ENCODE measurements around the gene CYP2F1.

The CYP2F1 gene, protein sequence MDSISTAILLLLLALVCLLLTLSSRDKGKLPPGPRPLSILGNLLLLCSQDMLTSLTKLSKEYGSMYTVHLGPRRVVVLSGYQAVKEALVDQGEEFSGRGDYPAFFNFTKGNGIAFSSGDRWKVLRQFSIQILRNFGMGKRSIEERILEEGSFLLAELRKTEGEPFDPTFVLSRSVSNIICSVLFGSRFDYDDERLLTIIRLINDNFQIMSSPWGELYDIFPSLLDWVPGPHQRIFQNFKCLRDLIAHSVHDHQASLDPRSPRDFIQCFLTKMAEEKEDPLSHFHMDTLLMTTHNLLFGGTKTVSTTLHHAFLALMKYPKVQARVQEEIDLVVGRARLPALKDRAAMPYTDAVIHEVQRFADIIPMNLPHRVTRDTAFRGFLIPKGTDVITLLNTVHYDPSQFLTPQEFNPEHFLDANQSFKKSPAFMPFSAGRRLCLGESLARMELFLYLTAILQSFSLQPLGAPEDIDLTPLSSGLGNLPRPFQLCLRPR

DNA sequence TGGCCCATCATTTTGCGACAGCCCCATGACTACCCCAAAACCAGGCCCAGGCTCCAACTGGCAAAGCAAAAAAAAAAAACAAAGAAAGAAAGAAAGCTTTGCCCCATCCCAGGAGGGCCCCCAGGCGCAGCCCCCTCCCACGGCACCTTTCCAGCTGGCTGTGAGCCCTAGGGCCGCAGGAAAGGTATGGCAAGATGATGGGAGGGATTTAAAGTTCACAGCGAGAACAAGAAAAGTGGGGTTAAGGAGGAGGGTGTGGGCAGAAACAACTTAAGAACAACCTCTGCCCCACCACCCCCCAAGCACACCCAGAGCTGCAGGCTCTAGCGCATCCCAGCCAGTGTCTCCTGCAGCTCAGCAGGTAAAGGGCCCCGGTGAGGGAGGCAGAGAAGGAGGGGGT is at the start of gene CYP2F1:
TSS of gene CYP2F1 (plus strand) at position 301 of the 400 bp plus-strand sequence. CDS start 1,757 bp downstream, outside the sequence.
- H3K9ac ChIP-seq (ENCODE audit: low read length): no peak within 1 kb of the TSS
- no peaks in the 10 kb centered on the region for H3K36me3 ChIP-seq (ENCODE audit: control insufficient read depth, low read depth, low read length)
- peaks cover 11% of the 10 kb centered on the region for H3K9me3 ChIP-seq (ENCODE audit: control insufficient read depth, low read depth, low read length)
- no peak within 1 kb of the TSS for H3K27ac ChIP-seq (ENCODE audit: low read length)
- no peaks in the 10 kb centered on the region for H3K4me1 ChIP-seq (ENCODE audit: control insufficient read depth, low read depth, low read length)
- no peaks in the 10 kb centered on the region for H3K27me3 ChIP-seq (ENCODE audit: control insufficient read depth, insufficient read depth, low read length)
- no peak within 1 kb of the TSS for H3K4me3 ChIP-seq (ENCODE audit: low read length)

DNA sequence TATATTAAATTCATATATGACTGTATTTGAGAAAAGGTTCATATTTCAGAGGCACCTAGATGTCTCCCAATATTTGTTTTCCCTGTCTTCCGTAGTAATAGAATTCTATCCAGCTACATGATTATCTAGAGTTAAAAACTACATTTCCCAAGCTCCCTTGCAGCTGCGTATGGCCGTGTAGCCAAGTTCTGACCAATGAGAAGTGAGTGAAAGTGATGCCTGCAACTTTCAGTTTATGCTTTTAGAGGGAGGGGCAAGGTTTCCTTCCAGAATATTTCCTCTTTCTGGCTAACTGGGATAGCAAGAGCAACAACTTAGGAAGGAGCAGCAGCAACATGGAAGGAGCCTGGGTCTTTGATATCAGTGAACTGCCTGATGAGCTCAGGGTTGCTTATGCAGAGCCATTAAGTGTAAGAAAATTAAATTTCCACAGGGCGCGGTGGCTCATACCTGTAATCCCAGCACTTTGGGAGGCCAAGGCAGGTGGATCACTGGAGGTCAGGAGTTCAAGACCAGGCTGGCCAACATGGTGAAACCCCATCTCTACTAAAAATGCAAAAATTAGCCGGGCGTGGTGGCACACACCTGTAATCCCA is 49.2 kb upstream of the CYP2F1 start:
- Histone ChIP-seq H3K27ac (ENCODE audit: low read length) (no peak overlapping the region), H3K4me3 (ENCODE audit: low read length) (no peak overlapping the region), H3K9me3 (ENCODE audit: control insufficient read depth, low read depth, low read length) (no peaks in the 10 kb centered on the region), H3K36me3 (ENCODE audit: control insufficient read depth, low read depth, low read length) (no peaks in the 10 kb centered on the region), H3K9ac (ENCODE audit: low read length) (no peak overlapping the region), H3K27me3 (ENCODE audit: control insufficient read depth, insufficient read depth, low read length) (no peaks in the 10 kb centered on the region), H3K4me1 (ENCODE audit: control insufficient read depth, low read depth, low read length) (no peaks in the 10 kb centered on the region)

DNA sequence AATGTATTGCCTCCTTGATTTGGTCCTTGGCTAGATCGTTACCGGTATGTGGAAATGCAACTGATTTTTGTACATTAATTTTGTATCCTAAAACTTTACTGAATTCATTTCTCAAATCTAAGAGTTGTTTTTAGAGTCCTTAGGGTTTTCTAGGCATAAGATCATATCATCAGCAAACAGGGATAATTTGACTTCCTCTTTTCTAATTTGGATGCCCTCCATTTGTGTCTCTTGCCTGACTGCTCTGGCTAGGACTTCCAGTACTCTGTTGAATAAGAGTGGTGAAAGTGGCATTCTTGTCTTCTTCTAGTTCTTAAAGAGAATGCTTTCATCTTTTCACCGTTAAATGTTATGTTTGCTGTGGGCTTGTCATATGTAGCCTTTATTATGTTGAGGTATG is 37.9 kb upstream of the CYP2F1 start:
- H3K4me1 ChIP-seq (ENCODE audit: control insufficient read depth, low read depth, low read length): no peaks in the 10 kb centered on the region

DNA sequence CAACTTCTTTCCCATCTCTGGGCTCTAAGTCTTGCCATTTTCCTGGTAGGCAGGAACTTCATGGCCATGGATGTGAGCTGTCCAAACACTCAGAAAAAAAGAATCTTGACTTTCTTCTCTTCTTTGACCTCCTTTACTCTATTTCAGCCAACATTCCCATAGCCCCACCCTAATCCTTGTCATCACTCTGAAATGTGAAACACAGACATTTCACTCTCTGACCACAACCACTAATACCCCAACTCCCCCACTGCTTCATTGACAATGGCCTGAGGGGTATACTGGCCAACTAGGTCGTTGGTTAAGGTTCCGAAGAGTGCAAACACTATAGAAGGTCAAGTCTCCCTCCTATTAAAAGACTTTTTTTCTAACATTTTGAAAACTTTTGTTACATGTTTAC is 30.7 kb upstream of the CYP2F1 start:
- Histone ChIP-seq H3K4me1 (ENCODE audit: control insufficient read depth, low read depth, low read length) (no peaks in the 10 kb centered on the region), H3K27me3 (ENCODE audit: control insufficient read depth, insufficient read depth, low read length) (peaks cover 5% of the 10 kb centered on the region), H3K9me3 (ENCODE audit: control insufficient read depth, low read depth, low read length) (no peaks in the 10 kb centered on the region), H3K36me3 (ENCODE audit: control insufficient read depth, low read depth, low read length) (no peaks in the 10 kb centered on the region), H3K9ac (ENCODE audit: low read length) (no peak overlapping the region), H3K4me3 (ENCODE audit: low read length) (no peak overlapping the region), H3K27ac (ENCODE audit: low read length) (no peak overlapping the region)

More for the DNA sequence above, 37.9 kb upstream of the CYP2F1 start:
- H3K4me3 ChIP-seq (ENCODE audit: low read length): no peak overlapping the region
- H3K9ac ChIP-seq (ENCODE audit: low read length): no peak overlapping the region
- H3K27ac ChIP-seq (ENCODE audit: low read length): no peak overlapping the region
- no peaks in the 10 kb centered on the region for H3K9me3 ChIP-seq (ENCODE audit: control insufficient read depth, low read depth, low read length)
- no peaks in the 10 kb centered on the region for H3K36me3 ChIP-seq (ENCODE audit: control insufficient read depth, low read depth, low read length)
- H3K27me3 ChIP-seq (ENCODE audit: control insufficient read depth, insufficient read depth, low read length): no peaks in the 10 kb centered on the region

DNA sequence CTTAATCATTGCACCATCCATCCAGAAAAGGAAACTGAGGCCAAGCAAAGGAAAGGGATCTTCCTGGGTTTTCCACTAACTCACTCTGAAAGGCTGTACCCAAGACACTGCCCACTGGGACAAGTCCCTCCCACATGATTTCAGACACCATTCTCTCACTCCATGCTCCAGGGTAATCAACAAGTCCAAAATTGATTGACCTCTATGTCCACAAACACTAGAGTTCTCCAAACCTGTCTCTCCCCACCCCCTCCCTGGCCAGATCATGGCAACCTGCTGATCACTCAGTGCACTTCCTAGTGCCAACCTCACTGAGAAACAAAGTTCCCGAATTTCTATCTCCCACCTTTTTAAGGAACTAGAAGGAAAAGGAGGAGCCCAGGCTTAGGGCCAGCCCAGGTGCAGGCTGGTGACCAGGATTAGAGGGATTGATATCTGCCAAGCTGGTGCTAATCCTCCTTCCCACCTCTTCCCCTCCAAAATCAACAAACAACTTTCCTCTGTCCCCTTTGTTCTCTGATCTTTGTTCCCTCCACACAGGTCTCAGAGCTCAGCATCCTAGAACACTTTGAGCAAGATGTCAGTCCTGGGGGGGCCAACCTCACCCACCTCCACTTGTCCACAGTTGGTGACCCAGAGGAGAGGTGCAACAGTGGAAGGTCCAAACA is 28.4 kb upstream of the CYP2F1 start:
- no peak overlapping the region for H3K27ac ChIP-seq (ENCODE audit: low read length)
- no peak overlapping the region for H3K9ac ChIP-seq (ENCODE audit: low read length)
- H3K27me3 ChIP-seq (ENCODE audit: control insufficient read depth, insufficient read depth, low read length): peaks cover 29% of the 10 kb centered on the region
- no peak overlapping the region for H3K4me3 ChIP-seq (ENCODE audit: low read length)
- no peaks in the 10 kb centered on the region for H3K36me3 ChIP-seq (ENCODE audit: control insufficient read depth, low read depth, low read length)
- peaks cover 4% of the 10 kb centered on the region for H3K4me1 ChIP-seq (ENCODE audit: control insufficient read depth, low read depth, low read length)
- H3K9me3 ChIP-seq (ENCODE audit: control insufficient read depth, low read depth, low read length): no peaks in the 10 kb centered on the region

DNA sequence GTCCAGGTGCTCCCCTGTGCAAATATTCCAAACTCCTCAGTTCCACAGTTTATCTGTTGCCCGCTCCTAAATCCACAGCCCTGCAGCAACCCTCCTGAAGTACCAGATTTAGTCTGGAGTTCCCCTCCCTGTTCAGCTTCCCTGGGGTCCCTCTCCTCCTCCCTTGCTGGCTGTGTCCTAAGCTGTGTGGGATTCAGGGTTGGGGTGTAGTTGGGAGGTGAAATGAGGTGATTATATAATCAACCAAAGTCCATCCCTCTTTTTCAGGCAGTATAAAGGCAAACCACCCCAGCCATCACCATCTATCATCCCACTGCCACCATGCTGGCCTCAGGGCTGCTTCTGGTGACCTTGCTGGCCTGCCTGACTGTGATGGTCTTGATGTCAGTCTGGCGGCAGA is 26.1 kb upstream of the CYP2F1 start, which contains the start of gene CYP2A13:
TSS of gene CYP2A13 (plus strand) at position 301 of the 400 bp plus-strand sequence. CDS start at position 322, 21 bp downstream.
- Histone ChIP-seq H3K27me3 (ENCODE audit: control insufficient read depth, insufficient read depth, low read length) (peaks cover 38% of the 10 kb centered on the region), H3K9me3 (ENCODE audit: control insufficient read depth, low read depth, low read length) (no peaks in the 10 kb centered on the region), H3K36me3 (ENCODE audit: control insufficient read depth, low read depth, low read length) (no peaks in the 10 kb centered on the region), H3K9ac (ENCODE audit: low read length) (no peak within 1 kb of the TSS), H3K27ac (ENCODE audit: low read length) (no peak within 1 kb of the TSS), H3K4me1 (ENCODE audit: control insufficient read depth, low read depth, low read length) (peaks cover 4% of the 10 kb centered on the region), H3K4me3 (ENCODE audit: low read length) (no peak within 1 kb of the TSS)

DNA sequence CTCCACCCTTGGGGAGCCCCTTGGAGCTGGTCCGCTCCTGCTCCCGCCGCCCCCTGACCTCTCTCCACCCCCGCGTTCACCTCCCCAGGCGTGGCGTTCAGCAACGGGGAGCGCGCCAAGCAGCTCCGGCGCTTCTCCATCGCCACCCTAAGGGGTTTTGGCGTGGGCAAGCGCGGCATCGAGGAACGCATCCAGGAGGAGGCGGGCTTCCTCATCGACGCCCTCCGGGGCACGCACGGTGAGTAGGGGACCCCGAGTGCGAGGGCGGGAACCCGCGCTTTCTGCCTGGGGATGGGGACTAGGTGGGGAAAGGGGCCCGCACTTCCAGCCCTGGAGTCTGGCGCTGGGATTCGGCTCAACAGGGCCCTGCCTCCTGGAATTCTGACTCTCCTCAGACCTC is 24.3 kb upstream of the CYP2F1 start:
- Histone ChIP-seq H3K36me3 (ENCODE audit: control insufficient read depth, low read depth, low read length) (no peaks in the 10 kb centered on the region), H3K27me3 (ENCODE audit: control insufficient read depth, insufficient read depth, low read length) (peaks cover 38% of the 10 kb centered on the region), H3K9me3 (ENCODE audit: control insufficient read depth, low read depth, low read length) (no peaks in the 10 kb centered on the region), H3K27ac (ENCODE audit: low read length) (no peak overlapping the region), H3K9ac (ENCODE audit: low read length) (no peak overlapping the region), H3K4me3 (ENCODE audit: low read length) (peak overlapping the region; percentile 61), H3K4me1 (ENCODE audit: control insufficient read depth, low read depth, low read length) (peaks cover 4% of the 10 kb centered on the region)

DNA sequence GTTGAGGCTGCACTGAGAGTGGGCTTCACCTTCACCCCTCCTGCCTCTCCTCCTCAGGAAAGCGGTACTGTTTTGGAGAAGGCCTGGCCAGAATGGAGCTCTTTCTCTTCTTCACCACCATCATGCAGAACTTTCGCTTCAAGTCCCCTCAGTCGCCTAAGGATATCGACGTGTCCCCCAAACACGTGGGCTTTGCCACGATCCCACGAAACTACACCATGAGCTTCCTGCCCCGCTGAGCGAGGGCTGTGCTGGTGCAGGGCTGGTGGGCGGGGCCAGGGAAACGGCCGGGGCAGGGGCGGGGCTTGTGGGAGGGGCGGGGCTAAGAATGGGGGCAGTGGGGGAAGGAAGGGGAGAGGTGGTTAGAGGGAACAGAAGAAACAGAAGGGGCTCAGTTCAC is 18.5 kb upstream of the CYP2F1 start:
- Histone ChIP-seq H3K9ac (ENCODE audit: low read length) (no peak overlapping the region), H3K4me3 (ENCODE audit: low read length) (no peak overlapping the region), H3K27me3 (ENCODE audit: control insufficient read depth, insufficient read depth, low read length) (peaks cover 11% of the 10 kb centered on the region), H3K27ac (ENCODE audit: low read length) (no peak overlapping the region), H3K9me3 (ENCODE audit: control insufficient read depth, low read depth, low read length) (no peaks in the 10 kb centered on the region), H3K4me1 (ENCODE audit: control insufficient read depth, low read depth, low read length) (no peaks in the 10 kb centered on the region), H3K36me3 (ENCODE audit: control insufficient read depth, low read depth, low read length) (no peaks in the 10 kb centered on the region)

DNA sequence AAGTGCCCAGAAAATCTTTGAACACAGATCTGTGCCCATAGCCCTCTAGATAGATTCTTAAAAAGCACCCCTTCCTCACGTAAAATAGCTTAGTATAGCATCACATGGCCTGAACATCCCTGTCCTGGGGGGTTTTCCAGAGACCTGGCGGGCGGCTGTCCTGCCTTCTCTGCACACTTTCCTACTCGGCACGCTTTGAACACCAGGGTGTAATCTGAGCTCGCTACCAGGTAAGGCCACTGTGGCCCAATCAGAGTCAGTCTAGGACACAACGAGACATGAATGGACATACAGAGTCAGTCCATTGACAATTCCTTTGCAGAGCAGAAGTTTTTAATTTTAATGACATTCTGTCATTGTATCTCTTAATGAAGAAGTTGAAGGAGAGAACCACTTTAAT is 17.9 kb upstream of the CYP2F1 start:
- Histone ChIP-seq H3K36me3 (ENCODE audit: control insufficient read depth, low read depth, low read length) (no peaks in the 10 kb centered on the region), H3K27ac (ENCODE audit: low read length) (no peak overlapping the region), H3K4me3 (ENCODE audit: low read length) (no peak overlapping the region), H3K9ac (ENCODE audit: low read length) (no peak overlapping the region), H3K27me3 (ENCODE audit: control insufficient read depth, insufficient read depth, low read length) (peaks cover 4% of the 10 kb centered on the region), H3K4me1 (ENCODE audit: control insufficient read depth, low read depth, low read length) (no peaks in the 10 kb centered on the region), H3K9me3 (ENCODE audit: control insufficient read depth, low read depth, low read length) (no peaks in the 10 kb centered on the region)

DNA sequence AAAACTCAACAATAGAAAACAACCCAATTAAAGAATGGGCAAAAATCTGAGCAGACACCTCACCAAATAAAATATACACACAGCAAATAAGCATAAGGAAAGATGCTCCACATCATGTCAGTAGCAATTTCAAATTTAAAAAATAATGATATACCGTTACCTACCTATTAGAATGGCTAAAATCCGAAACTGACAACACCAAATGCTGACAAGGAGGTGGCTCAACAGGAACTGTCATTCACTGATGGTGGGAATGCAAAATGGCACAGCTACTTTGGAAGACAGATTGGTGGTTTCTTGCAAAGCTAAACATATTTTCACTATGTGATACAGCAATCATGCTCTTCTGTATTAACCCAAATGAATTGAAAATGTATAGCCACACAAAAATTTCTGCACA is 16.9 kb upstream of the CYP2F1 start:
- Histone ChIP-seq H3K36me3 (ENCODE audit: control insufficient read depth, low read depth, low read length) (no peaks in the 10 kb centered on the region), H3K4me3 (ENCODE audit: low read length) (no peak overlapping the region), H3K9me3 (ENCODE audit: control insufficient read depth, low read depth, low read length) (no peaks in the 10 kb centered on the region), H3K9ac (ENCODE audit: low read length) (no peak overlapping the region), H3K4me1 (ENCODE audit: control insufficient read depth, low read depth, low read length) (no peaks in the 10 kb centered on the region), H3K27ac (ENCODE audit: low read length) (no peak overlapping the region), H3K27me3 (ENCODE audit: control insufficient read depth, insufficient read depth, low read length) (no peaks in the 10 kb centered on the region)

DNA sequence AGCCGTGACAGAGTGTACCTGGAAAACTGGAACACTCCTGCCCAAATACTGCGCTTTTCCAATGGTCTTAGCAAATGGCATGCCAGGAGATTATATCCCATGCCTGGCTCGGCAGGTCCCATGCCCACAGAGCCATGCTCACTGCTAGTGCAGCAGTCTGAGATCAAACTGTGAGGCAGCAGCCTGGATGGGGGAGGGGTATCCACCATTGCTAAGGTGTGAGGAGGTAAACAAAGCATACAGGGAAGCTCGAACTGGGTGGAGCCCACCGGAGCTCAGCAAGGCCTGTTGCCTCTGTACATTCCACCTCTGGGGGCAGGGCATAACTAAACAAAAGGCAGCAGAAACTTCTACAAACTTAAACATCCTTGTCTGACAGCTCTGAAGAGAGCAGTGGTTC is 15.5 kb upstream of the CYP2F1 start:
- Histone ChIP-seq H3K36me3 (ENCODE audit: control insufficient read depth, low read depth, low read length) (no peaks in the 10 kb centered on the region), H3K9ac (ENCODE audit: low read length) (no peak overlapping the region), H3K4me3 (ENCODE audit: low read length) (no peak overlapping the region), H3K9me3 (ENCODE audit: control insufficient read depth, low read depth, low read length) (no peaks in the 10 kb centered on the region), H3K27ac (ENCODE audit: low read length) (no peak overlapping the region), H3K27me3 (ENCODE audit: control insufficient read depth, insufficient read depth, low read length) (no peaks in the 10 kb centered on the region), H3K4me1 (ENCODE audit: control insufficient read depth, low read depth, low read length) (no peaks in the 10 kb centered on the region)

All from iPS-18a (cell line).